ENCODE results near the gene CRYBG3. TPM values are rescaled to one million over a fixed set of nuclear protein-coding genes. Genes with fewer than 3 reads are reported as not detected.

Gene CRYBG3
- total and polyA plus RNA-seq, 2 of the 13 experiments (the other 11 are each of a cell fraction or from before 2014, with no cell fraction given), result 3.8 to 15.9 TPM

- H3K36me3 ChIP-seq (replicated peaks in 1 of 2; ENCODE audit: control insufficient read depth in 1 of 2, insufficient read depth in 2 of 2, low read length in 2 of 2), result no peaks in the 10 kb centered on the region
- 0% methylated on average over 2 of the region's 2 CpGs for whole genome bisulfite sequencing (ENCODE audit: low lambda C conversion rate)
- H3K9me3 ChIP-seq (ENCODE audit: low read length), result no peaks in the 10 kb centered on the region
- H3K27ac ChIP-seq (ENCODE audit: extremely low read length, insufficient read depth, low read length), result no peak overlapping the region
- no peaks in the 10 kb centered on the region for H3K79me2 ChIP-seq (ENCODE audit: insufficient read depth, low read length)
- no peak overlapping the region for H3K9ac ChIP-seq (ENCODE audit: insufficient read depth, low read depth, low read length)
- no peak overlapping the region for H3K4me2 ChIP-seq (ENCODE audit: low read depth, low read length)
- TF ChIP-seq ZNF839 (CRISPR knock-in tag; IDR thresholded peaks at IDR 0.05; ENCODE audit: borderline replicate concordance) (no peak), HDAC1 (CRISPR knock-in tag; IDR thresholded peaks at IDR 0.05) (no peak), SSRP1 (CRISPR knock-in tag; IDR thresholded peaks at IDR 0.05) (no peak), CENPBD1 (CRISPR knock-in tag; IDR thresholded peaks at IDR 0.05; ENCODE audit: borderline replicate concordance, low read depth) (no peak)
- H3K27me3 ChIP-seq (ENCODE audit: control insufficient read depth in 1 of 2, insufficient read depth in 2 of 2, low read length in 2 of 2), result peaks cover 0 to 2% of the 10 kb centered on the region in 2 experiments; a peak in 1 of 5 replicates
- H4K20me1 ChIP-seq (ENCODE audit: insufficient read depth, low read length), result no peaks in the 10 kb centered on the region
- ChIA-PET POLR2A (no interaction called here), CTCF (ENCODE audit: low intra/inter-chr PET ratio, low total read pairs) (no interaction called here)
- no peak overlapping the region for H3K4me3 ChIP-seq (replicated peaks in 1 of 3; ENCODE audit: insufficient read depth in 1 of 3, low read depth in 2 of 3, low read length in 3 of 3)
- ATAC-seq (no peak), DNase-seq (ENCODE audit: low spot score) (no peak), FAIRE-seq (no peak)
- BruUV-seq (replicated peaks), result no TSS peak
- in situ Hi-C loops (cut with HindIII; ENCODE audit: extremely low pct_ligation_motif_present, low pct_unique_long_range_greater_than_20kb), result no loop called here
- H3K4me1 ChIP-seq (ENCODE audit: insufficient read depth, low read length), result no peaks in the 10 kb centered on the region
- H2AFZ ChIP-seq (ENCODE audit: low read length), result no peak overlapping the region
- intact Hi-C loops (cut with micrococcal nuclease; ENCODE audit: unreplicated experiment), result no loop called here
These were observed 10.9 kb upstream of the CRYBG3 start for GRCh38 chr3:97810779-97811390.

- Histone ChIP-seq H3K4me1 (ENCODE audit: insufficient read depth, low read length) (no peaks in the 10 kb centered on the region), H3K9me3 (ENCODE audit: low read length) (no peaks in the 10 kb centered on the region), H3K27me3 (ENCODE audit: control insufficient read depth in 1 of 2, insufficient read depth in 2 of 2, low read length in 2 of 2) (peaks cover 2 to 4% of the 10 kb centered on the region in 2 experiments; a peak in 2 of 5 replicates), H3K9ac (ENCODE audit: insufficient read depth, low read depth, low read length) (no peak overlapping the region), H3K79me2 (ENCODE audit: insufficient read depth, low read length) (no peaks in the 10 kb centered on the region), H3K4me3 (replicated peaks in 1 of 3; ENCODE audit: insufficient read depth in 1 of 3, low read depth in 2 of 3, low read length in 3 of 3) (no peak overlapping the region), H3K4me2 (ENCODE audit: low read depth, low read length) (no peak overlapping the region), H2AFZ (ENCODE audit: low read length) (no peak overlapping the region), H3K36me3 (replicated peaks in 1 of 2; ENCODE audit: control insufficient read depth in 1 of 2, insufficient read depth in 2 of 2, low read length in 2 of 2) (no peaks in the 10 kb centered on the region), H3K27ac (ENCODE audit: extremely low read length, insufficient read depth, low read length) (no peak overlapping the region), H4K20me1 (ENCODE audit: insufficient read depth, low read length) (no peaks in the 10 kb centered on the region)
- ChIA-PET CTCF (ENCODE audit: low intra/inter-chr PET ratio, low total read pairs) (no interaction called here), POLR2A (no interaction called here)
- 0% methylated on average over 1 of the region's 1 CpG for WGBS (ENCODE audit: low lambda C conversion rate)
- DNase-seq (ENCODE audit: low spot score), result no peak
- no TSS peak for BruUV-seq (replicated peaks)
- no peak for ATAC-seq
- FAIRE-seq, result no peak
- in situ Hi-C loops (cut with HindIII; ENCODE audit: extremely low pct_ligation_motif_present, low pct_unique_long_range_greater_than_20kb) (no loop called here), intact Hi-C loops (cut with micrococcal nuclease; ENCODE audit: unreplicated experiment) (no loop called here)
- TF ChIP-seq SIN3B (IDR thresholded peaks at IDR 0.05; ENCODE audit: low read length) (no peak), SNRNP70 (IDR thresholded peaks at IDR 0.05; ENCODE audit: low read depth, low read length) (no peak), FOXK1 (CRISPR knock-in tag; IDR thresholded peaks at IDR 0.05; ENCODE audit: borderline replicate concordance, low read depth) (no peak), SRSF9 (IDR thresholded peaks at IDR 0.05; ENCODE audit: borderline replicate concordance, insufficient read depth, low read depth, low read length, poor library complexity, severe bottlenecking) (no peak), STAG1 (CRISPR knock-in tag; IDR thresholded peaks at IDR 0.05) (no peak), ZNF562 (CRISPR knock-in tag; IDR thresholded peaks at IDR 0.05; ENCODE audit: borderline replicate concordance) (no peak), RELA (CRISPR knock-in tag; IDR thresholded peaks at IDR 0.05) (no peak), ZMYM2 (CRISPR knock-in tag; IDR thresholded peaks at IDR 0.05) (no peak), ZSCAN31 (CRISPR knock-in tag; IDR thresholded peaks at IDR 0.05; ENCODE audit: low read depth) (no peak), ATAD3A (CRISPR knock-in tag; IDR thresholded peaks at IDR 0.05) (no peak), ZNF121 (CRISPR knock-in tag; IDR thresholded peaks at IDR 0.05) (no peak), BORCS8-MEF2B (CRISPR knock-in tag; IDR thresholded peaks at IDR 0.05) (no peak)
These were observed 6.5 kb upstream of the CRYBG3 start for GRCh38 chr3:97815149-97815917.
